KMS-11 (cell line): ENCODE results near the gene OSBPL1A.

Experiments
- H2AFZ ChIP-seq: fragments of 200-600 bp; sonication (generic); 2 replicates; pipeline ENCODE4 v1.6.1; 2016; ENCODE audit warnings: antibody characterized with exemption, mixed run types, low read depth
- H3K27ac ChIP-seq: fragments of 200-600 bp; sonication (generic); 2 replicates; pipeline ENCODE4 v1.6.1; 2016; ENCODE audit warnings: mild to moderate bottlenecking, mixed run types
- H3K27me3 ChIP-seq: fragments of 200-600 bp; sonication (generic); 2 replicates; pipeline ENCODE4 v1.6.1; 2017; ENCODE audit warnings: mild to moderate bottlenecking, low read depth, mixed run types, moderate library complexity; ENCODE audit not compliant: insufficient read depth
- H3K36me3 ChIP-seq: fragments of 200-600 bp; sonication (generic); 2 replicates; pipeline ENCODE4 v1.6.1; 2017; ENCODE audit warnings: mild to moderate bottlenecking, mixed run types; ENCODE audit not compliant: insufficient read depth
- H3K4me1 ChIP-seq: fragments of 200-600 bp; sonication (generic); 2 replicates; pipeline ENCODE4 v1.6.1; 2016; ENCODE audit warnings: mild to moderate bottlenecking, low read depth, mixed run types; ENCODE audit not compliant: poor library complexity, severe bottlenecking
- H3K4me2 ChIP-seq: fragments of 200-600 bp; sonication (generic); 2 replicates; pipeline ENCODE4 v1.7.0; 2016; ENCODE audit warnings: mild to moderate bottlenecking, mixed run types
- H3K4me3 ChIP-seq: fragments of 200-600 bp; sonication (generic); IDR thresholded peaks from 2 replicates; pipeline ENCODE4 v1.6.1; 2017; ENCODE audit warnings: low read depth, low read length, mixed read lengths; ENCODE audit not compliant: insufficient read depth
- H3K79me2 ChIP-seq: fragments of 200-600 bp; sonication (generic); 2 replicates; pipeline ENCODE4 v1.6.1; 2016; ENCODE audit warnings: low read depth, mixed run types; ENCODE audit not compliant: insufficient read depth
- H3K9ac ChIP-seq: fragments of 200-600 bp; sonication (generic); 2 replicates; pipeline ENCODE4 v1.6.1; 2016; ENCODE audit warnings: mild to moderate bottlenecking, mixed run types
- H4K20me1 ChIP-seq: fragments of 200-600 bp; sonication (generic); 2 replicates; pipeline ENCODE4 v1.6.1; 2016; ENCODE audit warnings: mild to moderate bottlenecking, mixed run types; ENCODE audit not compliant: insufficient read depth
- TF ChIP-seq, protein P1 (sequence below): fragments of 200-600 bp; sonication (generic); conservative IDR thresholded peaks from 2 replicates; pipeline ENCODE4 v1.6.1; 2017; ENCODE audit warnings: low read depth, mild to moderate bottlenecking, antibody characterized with exemption, low read length, moderate library complexity, mixed read lengths

Gene OSBPL1A

DNA sequence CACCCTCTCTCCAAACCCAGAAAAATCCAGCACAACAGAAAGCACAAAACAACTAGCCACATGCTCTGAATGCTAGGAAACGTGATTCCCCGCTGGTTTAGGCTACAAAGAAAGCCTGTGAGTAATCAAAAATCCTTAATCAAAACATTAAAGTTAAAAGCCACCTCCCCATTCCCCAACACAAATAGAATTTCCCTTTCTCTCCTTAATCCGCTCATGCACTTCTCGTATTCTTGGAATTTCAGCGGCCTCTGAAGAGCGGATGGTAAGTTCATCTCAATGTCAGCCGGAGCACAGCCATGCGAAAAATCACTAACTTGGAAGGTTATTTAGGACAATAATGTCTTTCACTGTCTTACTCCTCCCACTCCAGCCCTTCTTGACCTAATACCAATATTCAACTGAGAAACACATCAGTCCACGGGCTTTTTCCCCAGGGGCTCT, 126.7 kb downstream of the OSBPL1A start:
- Histone ChIP-seq H3K79me2 (no peaks in the 10 kb centered on the region), H3K27me3 (no peaks in the 10 kb centered on the region), H3K36me3 (no peaks in the 10 kb centered on the region), H2AFZ (peak overlapping the region; percentile 78), H4K20me1 (no peaks in the 10 kb centered on the region), H3K4me3 (no peak overlapping the region), H3K9ac (no peak overlapping the region), H3K4me2 (peak overlapping the region; percentile 66), H3K4me1 (peaks cover 9% of the 10 kb centered on the region), H3K27ac (no peak overlapping the region)
- TF ChIP-seq, protein P1, sequence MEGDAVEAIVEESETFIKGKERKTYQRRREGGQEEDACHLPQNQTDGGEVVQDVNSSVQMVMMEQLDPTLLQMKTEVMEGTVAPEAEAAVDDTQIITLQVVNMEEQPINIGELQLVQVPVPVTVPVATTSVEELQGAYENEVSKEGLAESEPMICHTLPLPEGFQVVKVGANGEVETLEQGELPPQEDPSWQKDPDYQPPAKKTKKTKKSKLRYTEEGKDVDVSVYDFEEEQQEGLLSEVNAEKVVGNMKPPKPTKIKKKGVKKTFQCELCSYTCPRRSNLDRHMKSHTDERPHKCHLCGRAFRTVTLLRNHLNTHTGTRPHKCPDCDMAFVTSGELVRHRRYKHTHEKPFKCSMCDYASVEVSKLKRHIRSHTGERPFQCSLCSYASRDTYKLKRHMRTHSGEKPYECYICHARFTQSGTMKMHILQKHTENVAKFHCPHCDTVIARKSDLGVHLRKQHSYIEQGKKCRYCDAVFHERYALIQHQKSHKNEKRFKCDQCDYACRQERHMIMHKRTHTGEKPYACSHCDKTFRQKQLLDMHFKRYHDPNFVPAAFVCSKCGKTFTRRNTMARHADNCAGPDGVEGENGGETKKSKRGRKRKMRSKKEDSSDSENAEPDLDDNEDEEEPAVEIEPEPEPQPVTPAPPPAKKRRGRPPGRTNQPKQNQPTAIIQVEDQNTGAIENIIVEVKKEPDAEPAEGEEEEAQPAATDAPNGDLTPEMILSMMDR: no peak

DNA sequence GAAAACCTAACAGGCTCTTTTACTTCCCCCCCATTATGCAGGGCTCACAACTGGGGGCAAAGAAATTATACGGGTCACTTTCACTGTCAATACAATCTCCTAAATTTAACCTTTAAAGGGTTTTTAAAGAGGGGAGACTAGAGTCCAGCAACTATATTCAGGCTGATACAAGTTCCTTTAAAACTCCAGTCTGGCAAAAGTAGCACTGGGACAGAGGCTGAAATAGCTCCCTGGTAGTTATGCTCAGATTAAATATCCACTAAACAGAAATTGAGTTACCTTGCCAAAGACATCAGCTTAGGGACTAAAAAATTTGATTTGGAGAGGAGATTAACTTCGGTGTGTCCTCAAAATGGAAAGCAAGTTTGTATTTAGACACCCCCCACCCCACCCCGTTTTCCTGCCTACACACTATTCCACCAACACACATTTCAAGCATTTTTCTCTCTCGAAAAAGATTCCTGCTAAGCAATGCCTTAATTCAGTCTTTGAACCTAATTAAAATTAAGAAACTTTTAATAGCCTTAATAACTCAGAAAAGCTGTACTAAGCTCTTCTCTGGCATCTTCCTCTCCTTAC, 127.2 kb downstream of the OSBPL1A start:
- H2AFZ ChIP-seq: no peak overlapping the region
- TF ChIP-seq, protein P1: no peak
- H3K4me2 ChIP-seq: no peak overlapping the region
- no peak overlapping the region for H3K9ac ChIP-seq
- H3K27me3 ChIP-seq: no peaks in the 10 kb centered on the region
- no peaks in the 10 kb centered on the region for H3K79me2 ChIP-seq
- no peaks in the 10 kb centered on the region for H4K20me1 ChIP-seq
- no peaks in the 10 kb centered on the region for H3K36me3 ChIP-seq
- peaks cover 9% of the 10 kb centered on the region for H3K4me1 ChIP-seq
- H3K27ac ChIP-seq: no peak overlapping the region
- no peak overlapping the region for H3K4me3 ChIP-seq

DNA sequence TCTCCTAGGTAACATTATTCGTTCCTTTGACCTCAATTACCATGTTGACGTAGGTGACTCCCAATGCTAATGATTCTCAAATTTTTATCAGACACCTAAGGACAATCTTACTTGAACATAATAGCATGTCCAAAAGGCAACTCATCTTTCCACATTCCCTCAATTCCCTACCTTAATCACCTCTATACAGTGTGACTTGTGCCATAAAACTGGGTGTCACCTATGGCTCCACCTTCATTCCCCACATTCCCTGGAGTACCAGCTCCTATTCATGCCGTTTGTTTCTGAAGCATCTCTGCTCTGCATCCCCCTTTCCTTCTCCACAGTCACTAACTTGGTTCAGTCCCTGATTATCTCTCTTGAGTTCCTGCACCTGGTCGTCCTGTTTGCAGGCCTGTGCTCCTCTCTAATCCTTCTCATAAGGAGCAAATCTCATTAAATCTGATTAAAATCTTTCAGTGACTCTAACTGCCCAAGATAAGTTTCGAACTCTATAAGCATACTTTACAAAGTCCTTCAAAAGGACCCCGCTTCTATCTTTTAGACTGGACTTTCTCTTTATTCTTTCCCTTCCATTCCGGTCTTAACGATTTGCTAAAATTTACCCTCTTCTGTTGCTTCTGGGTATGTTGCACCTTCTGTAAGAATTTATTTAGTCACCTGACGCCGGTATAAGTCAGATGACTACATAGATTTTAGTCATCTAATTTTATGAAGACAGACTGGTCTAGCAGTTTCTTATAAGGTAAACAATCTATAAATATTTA, 128.7 kb downstream of the OSBPL1A start:
- TF ChIP-seq, protein P1: no peak
- Histone ChIP-seq H4K20me1 (no peaks in the 10 kb centered on the region), H3K27me3 (no peaks in the 10 kb centered on the region), H3K4me1 (peaks cover 9% of the 10 kb centered on the region), H3K79me2 (no peaks in the 10 kb centered on the region), H3K36me3 (no peaks in the 10 kb centered on the region), H2AFZ (no peak overlapping the region), H3K4me3 (no peak overlapping the region), H3K4me2 (no peak overlapping the region), H3K27ac (no peak overlapping the region), H3K9ac (no peak overlapping the region)

DNA sequence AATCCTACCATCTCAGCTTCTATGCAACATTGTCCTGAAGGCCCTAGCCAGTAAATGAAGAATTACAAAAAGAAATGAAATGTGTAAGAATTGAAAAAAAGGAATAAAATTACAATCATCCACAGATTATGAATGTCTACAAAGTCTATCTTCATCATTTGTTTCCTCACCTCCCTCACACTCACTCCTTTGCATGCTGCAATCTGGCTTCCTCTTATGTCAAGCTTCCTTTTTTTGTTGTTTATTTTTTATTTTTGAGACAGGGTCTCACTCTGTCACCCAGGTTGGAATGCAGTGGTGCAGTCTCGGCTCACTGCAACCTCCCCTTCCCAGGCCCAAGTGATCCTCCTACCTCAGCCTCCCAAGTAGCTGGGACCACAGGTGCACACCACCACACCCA, 129.7 kb downstream of the OSBPL1A start:
- Histone ChIP-seq H3K27ac (no peak overlapping the region), H3K27me3 (no peaks in the 10 kb centered on the region), H4K20me1 (no peaks in the 10 kb centered on the region), H3K4me1 (peaks cover 8% of the 10 kb centered on the region), H3K79me2 (no peaks in the 10 kb centered on the region), H3K36me3 (no peaks in the 10 kb centered on the region), H3K9ac (no peak overlapping the region), H2AFZ (no peak overlapping the region), H3K4me3 (no peak overlapping the region), H3K4me2 (no peak overlapping the region)
- TF ChIP-seq, protein P1: no peak
